K562 (cell line): ENCODE data around the gene DHRS13. TPM values are rescaled to one million over a fixed set of nuclear protein-coding genes. Genes with fewer than 3 reads are reported as not detected.

Experiments
- ATAC-seq: fragments of 200-7000 bp; cut with Tn5 transposase; 3 replicates; pipeline ENCODE4 v1.9.1; 2020; ENCODE audit warnings: moderate library complexity
- BruUV-seq: library from RNA; stranded (reverse); fragments of 400-500 nt; replicated peaks from 2 replicates; lab custom pipeline; 2021; lab: Mats Ljungman, UMichigan
- CTCF ChIA-PET: fragments of 300-600 bp; formaldehyde crosslinking; extraction: SDS; loops from one replicate; lab custom pipeline; 2021; ENCODE audit warnings: low intra/inter-chr PET ratio; lab: Yijun Ruan, JAX
- POLR2A ChIA-PET: fragments of 300-600, 350-650 bp; sonication (Branson Sonifier 250); formaldehyde crosslinking; extraction: SDS; loops from one replicate; lab custom pipeline; 2021; ENCODE audit warnings: antibody characterized with exemption, inconsistent platforms; lab: Yijun Ruan, JAX
- DNase-seq, 4 experiments: peaks; one replicate each; pipeline versions ENCODE4 v3.0.0 to v3.0.0-alpha.2; 2011 to 2018; ENCODE audit warnings: low spot score in 3 of 4, mixed read lengths in 3 of 4; ENCODE audit errors: extremely low read depth in 1 of 4
- FAIRE-seq: peaks from 2 replicates; lab custom pipeline; 2011; peaks lifted over from hg19 to GRCh38; lab: Jason Lieb, UNC
- H2AFZ ChIP-seq: 2 replicates; pipeline ENCODE4 v1.6.0; 2011; ENCODE audit warnings: low read depth, low read length, control low read depth, inconsistent platforms
- H3K27ac ChIP-seq: fragments of 200-600 bp; 3 replicates; pipeline ENCODE4 v1.8.0; 2011; ENCODE audit warnings: low read depth, mild to moderate bottlenecking, control low read depth, inconsistent platforms, low read length, moderate library complexity, mixed read lengths; ENCODE audit errors: extremely low read depth
- H3K27me3 ChIP-seq, 2 experiments: fragments of 300-600 bp in 1 of 2; 2 replicates in 1 of 2; 3 replicates in 1 of 2; pipeline versions ENCODE4 v1.6.0 to v1.8.0; 2011; ENCODE audit warnings: inconsistent platforms in 2 of 2, low read length in 2 of 2, mild to moderate bottlenecking in 1 of 2, mixed read lengths in 1 of 2, moderate library complexity in 1 of 2; ENCODE audit not compliant: control insufficient read depth in 2 of 2, insufficient read depth in 2 of 2
- H3K36me3 ChIP-seq: fragments of 300-600 bp; 3 replicates; pipeline ENCODE4 v1.8.0; 2011; ENCODE audit warnings: mild to moderate bottlenecking, low read length, inconsistent platforms; ENCODE audit not compliant: control insufficient read depth, insufficient read depth
- H3K4me1 ChIP-seq, 2 experiments: fragments of 200-600 bp in 1 of 2; replicated peaks in 1 of 2; 2 replicates in 1 of 2; 3 replicates in 1 of 2; pipeline versions ENCODE4 v1.5.1 to v1.8.0; 2011; ENCODE audit warnings: inconsistent platforms in 2 of 2, low read length in 2 of 2, mild to moderate bottlenecking in 1 of 2, mixed read lengths in 1 of 2, moderate library complexity in 1 of 2; ENCODE audit not compliant: control insufficient read depth in 2 of 2, insufficient read depth in 2 of 2
- H3K4me2 ChIP-seq: 2 replicates; pipeline ENCODE4 v1.6.1; 2011; ENCODE audit warnings: low read length, control low read depth, inconsistent platforms, mixed read lengths; ENCODE audit not compliant: insufficient read depth
- H3K4me3 ChIP-seq: fragments of 200-600 bp; sonication (generic), shearing (Covaris generic); 2 replicates; pipeline ENCODE4 v1.5.1; 2016; ENCODE audit warnings: control low read depth, inconsistent platforms
- H3K79me2 ChIP-seq: fragments of 200-600 bp; 3 replicates; pipeline ENCODE4 v1.8.0; 2011; ENCODE audit warnings: low read length, inconsistent platforms; ENCODE audit not compliant: control insufficient read depth, insufficient read depth
- H3K9ac ChIP-seq, 2 experiments: 2 replicates each; pipeline versions ENCODE4 v1.6.0 to v1.6.1; 2011; ENCODE audit warnings: low read depth in 2 of 2, low read length in 2 of 2, control low read depth in 1 of 2, inconsistent platforms in 1 of 2, mild to moderate bottlenecking in 1 of 2, mixed read lengths in 1 of 2; ENCODE audit not compliant: insufficient read depth in 1 of 2
- H3K9me1 ChIP-seq: one replicate; pipeline ENCODE4 v1.6.0; 2011; ENCODE audit warnings: inconsistent platforms, mild to moderate bottlenecking, low read length, moderate library complexity; ENCODE audit not compliant: control insufficient read depth, insufficient read depth
- H3K9me3 ChIP-seq: replicated peaks from 2 replicates; pipeline ENCODE4 v1.5.1; 2011; ENCODE audit warnings: low read depth, low read length, inconsistent platforms; ENCODE audit not compliant: control insufficient read depth, insufficient read depth
- H4K20me1 ChIP-seq: replicated peaks from 2 replicates; pipeline ENCODE4 v1.6.1; 2011; ENCODE audit warnings: low read length, inconsistent platforms, mixed read lengths; ENCODE audit not compliant: control insufficient read depth, insufficient read depth
- POLR2B ChIP-seq: fragments of 450-650 bp; IDR thresholded peaks from 2 replicates; pipeline ENCODE4 v1.6.1; 2018; ENCODE audit warnings: low read depth; ENCODE audit not compliant: partially characterized antibody
- ZNF395 ChIP-seq: fragments of 200-800 bp; sonication (Bioruptor generic); IDR thresholded peaks from 2 replicates; pipeline ENCODE4 v1.6.1; 2017; ENCODE audit warnings: missing genetic modification characterization, missing compliant biosample characterization
- WGBS: fragments of 100-300 bp; shearing (Covaris generic); methylation state at CpG from one replicate; pipeline ENCODE4 v1.1.6; 2016; ENCODE audit warnings: low coverage, mixed read lengths; ENCODE audit not compliant: insufficient coverage; ENCODE audit errors: missing lambda C conversion rate; 5-methylcytosine and 5-hydroxymethylcytosine counted together
- in situ Hi-C: fragments of 300-500 bp; cut with MboI; formaldehyde crosslinking; loops from 4 replicates; pipeline ENCODE4 v1.15.0; 2018; ENCODE audit warnings: inconsistent platforms, mixed read lengths
- intact Hi-C: fragments of 100-400 bp; cut with micrococcal nuclease; formaldehyde crosslinking; loops from 2 replicates; pipeline ENCODE4 v1.14.2; 2022
- polyA plus RNA-seq, 8 experiments: library from polyadenylated mRNA; depleted of rRNA in 4 of 8; stranded (reverse) in 5 of 8; unstranded in 3 of 8; fragments of >200 nt; fragmentation: Nextera tagmentation in 2 of 8; fragmentation: Illumina TruSeq in 1 of 8; extraction: Ambion mirVana in 2 of 8; extraction: Trizol in 1 of 8; gene quantifications; 2 replicates each; pipeline versions ENCODE4 v1.2.1 to v1.2.3, GENCODE V29; 2011 to 2014; ENCODE audit warnings: inconsistent platforms in 1 of 8, missing spikeins in 1 of 8
- total RNA-seq, 7 experiments: library from RNA; depleted of rRNA in 6 of 7; stranded (reverse); fragments of >200 nt in 6 of 7; fragmentation: Illumina TruSeq in 2 of 7; extraction: Trizol in 2 of 7; gene quantifications; 2 replicates each; pipeline versions ENCODE4 v1.2.1 to v1.2.3, GENCODE V29; 2011 to 2021; ENCODE audit warnings: low replicate concordance in 1 of 7
- TF ChIP-seq, protein P1 (sequence below): sonication (generic); formaldehyde crosslinking; IDR thresholded peaks from 2 replicates; pipeline ENCODE4 v1.8.1; 2023; ENCODE audit warnings: mild to moderate bottlenecking, missing genetic modification reagents, moderate library complexity

Gene DHRS13
- total and polyA plus RNA-seq, 9 of the 15 experiments (the other 6 are each of a cell fraction or from before 2014, with no cell fraction given): 0.32 to 52.3 (median 34.3) TPM; not detected in 1

DNA sequence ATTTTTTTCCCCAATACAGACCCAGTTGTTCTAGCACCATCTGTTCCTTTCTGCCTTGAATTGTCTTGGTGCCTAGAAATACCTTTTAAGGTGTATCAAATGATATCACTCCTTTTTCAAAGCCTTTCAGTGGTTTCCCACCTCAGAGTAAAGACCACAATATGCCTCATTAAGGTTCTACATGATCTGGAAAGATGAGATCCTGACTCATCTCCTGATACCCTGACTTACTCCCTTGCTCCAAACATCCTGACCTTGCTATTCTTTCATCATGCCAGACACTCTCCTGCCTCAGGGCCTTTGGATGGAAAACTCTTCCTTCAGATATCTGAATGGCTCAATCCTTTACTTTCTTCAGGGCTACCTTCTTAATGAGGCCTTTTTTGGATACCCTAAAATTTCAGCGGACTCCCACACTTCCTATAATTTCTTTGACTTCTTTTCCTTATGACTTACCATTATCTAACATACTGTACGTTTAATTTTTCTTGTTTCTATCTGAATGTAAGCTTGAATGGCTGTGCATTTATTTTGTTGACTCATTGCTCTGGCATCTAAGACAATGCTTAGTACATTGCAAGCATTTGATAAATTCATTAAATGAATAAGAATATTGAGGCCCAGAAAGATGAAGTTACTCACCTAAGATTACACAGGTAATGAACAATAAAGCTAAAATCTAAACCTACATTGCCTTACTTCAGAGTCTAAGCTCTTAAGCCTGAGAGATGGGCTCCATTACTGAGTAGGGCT, 24.5 kb downstream of the DHRS13 start:
- no peak overlapping the region for H2AFZ ChIP-seq
- no peak overlapping the region for H3K4me2 ChIP-seq
- peaks cover 36 to 42% of the 10 kb centered on the region in 2 experiments for H3K4me1 ChIP-seq
- ChIA-PET CTCF (interaction anchor here (0.6 to 1.4 kb wide), 4 partner anchors 115 to 151 kb away, joined by 3 to 9 read pairs (median 4); no protein-coding TSS in a partner anchor), POLR2A (interaction anchor here (0.8 to 1.3 kb wide), 5 partner anchors 13 to 152 kb away, joined by 3 to 6 read pairs (median 3); partner anchors contain the start of gene TLCD1)
- H3K27ac ChIP-seq: no peak overlapping the region
- TF ChIP-seq ZNF395 (CRISPR knock-in tag): no peak
- peak; percentile 22 for TF ChIP-seq POLR2B
- TF ChIP-seq, protein P1, sequence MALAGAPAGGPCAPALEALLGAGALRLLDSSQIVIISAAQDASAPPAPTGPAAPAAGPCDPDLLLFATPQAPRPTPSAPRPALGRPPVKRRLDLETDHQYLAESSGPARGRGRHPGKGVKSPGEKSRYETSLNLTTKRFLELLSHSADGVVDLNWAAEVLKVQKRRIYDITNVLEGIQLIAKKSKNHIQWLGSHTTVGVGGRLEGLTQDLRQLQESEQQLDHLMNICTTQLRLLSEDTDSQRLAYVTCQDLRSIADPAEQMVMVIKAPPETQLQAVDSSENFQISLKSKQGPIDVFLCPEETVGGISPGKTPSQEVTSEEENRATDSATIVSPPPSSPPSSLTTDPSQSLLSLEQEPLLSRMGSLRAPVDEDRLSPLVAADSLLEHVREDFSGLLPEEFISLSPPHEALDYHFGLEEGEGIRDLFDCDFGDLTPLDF: no peak
- ATAC-seq (no peak), DNase-seq (no peak), FAIRE-seq (no peak)
- H3K79me2 ChIP-seq: 0 out of 3 replicates have a peak, but pooled peaks cover 3% of the 10 kb centered on the region
- intact Hi-C loops (no loop called here), in situ Hi-C loops (no loop called here)
- no peaks in the 10 kb centered on the region for H3K9me1 ChIP-seq
- 88% methylated on average over 2 of the region's 2 CpGs for WGBS
- no peaks in the 10 kb centered on the region for H4K20me1 ChIP-seq
- no peak overlapping the region for H3K4me3 ChIP-seq
- H3K36me3 ChIP-seq: peaks cover 52% of the 10 kb centered on the region
- no peak overlapping the region for H3K9ac ChIP-seq
- no peaks in the 10 kb centered on the region for H3K27me3 ChIP-seq
- no TSS peak for BruUV-seq
- H3K9me3 ChIP-seq: peaks cover 3% of the 10 kb centered on the region
